HepG2 (cell line): ENCODE data around the gene SAP130. TPM values are rescaled to one million over a fixed set of nuclear protein-coding genes. Genes with fewer than 3 reads are reported as not detected.
A peak's percentile ranks its signal among the peaks of the same experiment; 100 is the strongest.

Experiments
- ATAC-seq: fragments of 200-7000 bp; cut with Tn5 transposase; 3 replicates; pipeline ENCODE4 v1.9.1; 2020; ENCODE audit warnings: mild to moderate bottlenecking, moderate library complexity
- BruUV-seq: library from RNA; stranded (reverse); fragments of 400-500 nt; replicated peaks from 2 replicates; lab custom pipeline; 2021; lab: Mats Ljungman, UMichigan
- CTCF ChIA-PET: fragments of 300-600 bp; formaldehyde crosslinking; extraction: SDS; loops from one replicate; lab custom pipeline; 2021; ENCODE audit warnings: low total read pairs, inconsistent platforms, low intra/inter-chr PET ratio; lab: Yijun Ruan, JAX
- POLR2A ChIA-PET: fragments of 350-600 bp; sonication (Branson Sonifier 250); formaldehyde crosslinking; loops from one replicate; lab custom pipeline; 2020; ENCODE audit warnings: antibody characterized with exemption, inconsistent platforms; lab: Yijun Ruan, JAX
- DNase-seq: peaks from one replicate; pipeline ENCODE4 v3.0.0-alpha.2; 2015; ENCODE audit warnings: low spot score
- FAIRE-seq: peaks from 3 replicates; lab custom pipeline; 2011; peaks lifted over from hg19 to GRCh38; lab: Jason Lieb, UNC
- H2AFZ ChIP-seq: one replicate; pipeline ENCODE4 v1.6.1; 2011; ENCODE audit warnings: low read length, inconsistent platforms
- H3K27ac ChIP-seq: fragments of 300-600 bp; 3 replicates; pipeline ENCODE4 v1.8.0; 2011; ENCODE audit warnings: mixed run types, mild to moderate bottlenecking, mixed read lengths, low read length, inconsistent platforms; ENCODE audit not compliant: insufficient read depth; ENCODE audit errors: extremely low read length
- H3K27me3 ChIP-seq, 2 experiments: fragments of 200-600 bp in 1 of 2; 2 replicates in 1 of 2; 3 replicates in 1 of 2; pipeline versions ENCODE4 v1.6.0 to v1.8.0; 2011; ENCODE audit warnings: low read length in 2 of 2, mild to moderate bottlenecking in 2 of 2, moderate library complexity in 2 of 2, inconsistent platforms in 1 of 2; ENCODE audit not compliant: insufficient read depth in 2 of 2, control insufficient read depth in 1 of 2
- H3K36me3 ChIP-seq, 2 experiments: fragments of 200-600 bp in 1 of 2; replicated peaks in 1 of 2; 2 replicates in 1 of 2; 3 replicates in 1 of 2; pipeline versions ENCODE4 v1.5.1 to v1.8.0; 2011; ENCODE audit warnings: low read length in 2 of 2, inconsistent platforms in 1 of 2; ENCODE audit not compliant: insufficient read depth in 2 of 2, control insufficient read depth in 1 of 2
- H3K4me1 ChIP-seq: 2 replicates; pipeline ENCODE4 v1.5.1; 2012; ENCODE audit warnings: low read length, inconsistent platforms; ENCODE audit not compliant: insufficient read depth
- H3K4me2 ChIP-seq: 2 replicates; pipeline ENCODE4 v1.6.0; 2011; ENCODE audit warnings: low read depth, low read length, inconsistent platforms
- H3K4me3 ChIP-seq, 3 experiments: fragments of 200-600 bp in 1 of 3; sonication (generic), shearing (Covaris generic) in 1 of 3; replicated peaks in 1 of 3; 2 replicates each; pipeline ENCODE4 v1.5.1; 2011 to 2016; ENCODE audit warnings: low read length in 3 of 3, inconsistent platforms in 2 of 3, low read depth in 2 of 3, mild to moderate bottlenecking in 2 of 3, control low read depth in 1 of 3, mixed read lengths in 1 of 3; ENCODE audit not compliant: insufficient read depth in 1 of 3
- H3K79me2 ChIP-seq: one replicate; pipeline ENCODE4 v1.6.1; 2011; ENCODE audit warnings: low read length, inconsistent platforms; ENCODE audit not compliant: insufficient read depth
- H3K9ac ChIP-seq: 2 replicates; pipeline ENCODE4 v1.6.0; 2011; ENCODE audit warnings: mild to moderate bottlenecking, low read depth, low read length, inconsistent platforms; ENCODE audit not compliant: insufficient read depth
- H3K9me3 ChIP-seq: 2 replicates; pipeline ENCODE4 v1.5.1; 2012; ENCODE audit warnings: mild to moderate bottlenecking, low read length
- H4K20me1 ChIP-seq: 2 replicates; pipeline ENCODE4 v1.6.0; 2011; ENCODE audit warnings: inconsistent platforms, mild to moderate bottlenecking, low read length, moderate library complexity; ENCODE audit not compliant: insufficient read depth
- E2F2 ChIP-seq: sonication (generic); formaldehyde crosslinking; IDR thresholded peaks from 2 replicates; pipeline ENCODE4 v1.4.0; 2020; ENCODE audit warnings: missing genetic modification reagents, borderline replicate concordance
- FOXM1 ChIP-seq: sonication (generic); formaldehyde crosslinking; IDR thresholded peaks from 2 replicates; pipeline ENCODE4 v1.5.0; 2020; ENCODE audit warnings: missing genetic modification reagents
- HDAC1 ChIP-seq: sonication (generic); formaldehyde crosslinking; IDR thresholded peaks from 2 replicates; pipeline ENCODE4 v1.5.1; 2020; ENCODE audit warnings: mild to moderate bottlenecking, missing genetic modification reagents
- HDAC2 ChIP-seq: sonication (generic); formaldehyde crosslinking; IDR thresholded peaks from 2 replicates; pipeline ENCODE4 v1.4.0; 2020; ENCODE audit warnings: missing genetic modification reagents
- JARID2 ChIP-seq: sonication (generic); formaldehyde crosslinking; IDR thresholded peaks from 2 replicates; pipeline ENCODE4 v1.8.1; 2023; ENCODE audit warnings: missing genetic modification reagents, inconsistent platforms; ENCODE audit not compliant: insufficient replicate concordance
- KDM1A ChIP-seq: IDR thresholded peaks from 2 replicates; pipeline ENCODE4 v1.6.1; 2016; ENCODE audit warnings: missing compliant biosample characterization
- MAFF ChIP-seq: IDR thresholded peaks from 2 replicates; pipeline ENCODE4 v1.6.1; 2011; ENCODE audit warnings: low read depth, low read length, improper control_type of control experiment
- MED1 ChIP-seq: sonication (generic); formaldehyde crosslinking; IDR thresholded peaks from 2 replicates; pipeline ENCODE4 v1.4.0; 2020; ENCODE audit warnings: missing genetic modification reagents
- NR2F6 ChIP-seq, 2 experiments: IDR thresholded peaks; 2 replicates each; pipeline ENCODE4 v1.6.1; 2016; ENCODE audit warnings: antibody characterized with exemption in 1 of 2, mild to moderate bottlenecking in 1 of 2
- PPARG ChIP-seq: conservative IDR thresholded peaks from 2 replicates; pipeline ENCODE4 v1.6.1; 2016; ENCODE audit warnings: missing biosample characterization, missing genetic modification reagents
- RNF2 ChIP-seq: fragments of 450-650 bp; conservative IDR thresholded peaks from 2 replicates; pipeline ENCODE4 v1.6.1; 2016; ENCODE audit warnings: low read depth
- SMC3 ChIP-seq: IDR thresholded peaks from 2 replicates; pipeline ENCODE4 v1.6.1; 2011; ENCODE audit warnings: low read length, improper control_type of control experiment
- SOX5 ChIP-seq: IDR thresholded peaks from 2 replicates; pipeline ENCODE4 v1.6.1; 2016; ENCODE audit warnings: borderline replicate concordance
- SRSF4 ChIP-seq: fragments of 200-400 bp; formaldehyde crosslinking; IDR thresholded peaks from one replicate; pipeline ENCODE4 v1.6.1; 2018; ENCODE audit warnings: mild to moderate bottlenecking, low read depth, low read length, moderate library complexity; ENCODE audit not compliant: poor library complexity, severe bottlenecking
- TCF7 ChIP-seq: sonication (generic); IDR thresholded peaks from 2 replicates; pipeline ENCODE4 v1.6.1; 2016; ENCODE audit warnings: antibody characterized with exemption, low read depth
- TFAP4 ChIP-seq: sonication (generic); IDR thresholded peaks from 2 replicates; pipeline ENCODE4 v1.6.1; 2016; ENCODE audit warnings: low read depth, borderline replicate concordance
- ZNF136 ChIP-seq: sonication (generic); formaldehyde crosslinking; IDR thresholded peaks from 2 replicates; pipeline ENCODE4 v1.8.1; 2022; ENCODE audit warnings: low read depth, mild to moderate bottlenecking, moderate library complexity, missing genetic modification reagents
- ZNF292 ChIP-seq: sonication (generic); formaldehyde crosslinking; IDR thresholded peaks from 2 replicates; pipeline ENCODE4 v1.8.1; 2022; ENCODE audit warnings: mild to moderate bottlenecking, low read depth, missing genetic modification reagents, borderline replicate concordance
- ZNF362 ChIP-seq: sonication (generic); formaldehyde crosslinking; IDR thresholded peaks from 2 replicates; pipeline ENCODE4 v1.4.0; 2020; ENCODE audit warnings: missing genetic modification reagents, mild to moderate bottlenecking, borderline replicate concordance
- ZNF549 ChIP-seq: sonication (generic); formaldehyde crosslinking; IDR thresholded peaks from 2 replicates; pipeline ENCODE4 v1.5.0; 2020; ENCODE audit warnings: missing genetic modification reagents
- ZNF615 ChIP-seq: sonication (generic); formaldehyde crosslinking; IDR thresholded peaks from 2 replicates; pipeline ENCODE4 v1.5.0; 2020; ENCODE audit warnings: mild to moderate bottlenecking, missing genetic modification reagents, borderline replicate concordance
- ZNF790 ChIP-seq: sonication (generic); formaldehyde crosslinking; IDR thresholded peaks from 2 replicates; pipeline ENCODE4 v1.8.0; 2022; ENCODE audit warnings: missing genetic modification reagents, mild to moderate bottlenecking, borderline replicate concordance
- ZNF878 ChIP-seq: sonication (generic); formaldehyde crosslinking; IDR thresholded peaks from 2 replicates; pipeline ENCODE4 v1.8.1; 2023; ENCODE audit warnings: mild to moderate bottlenecking, missing genetic modification reagents, moderate library complexity
- WGBS: methylation state at CpG from one replicate; pipeline ENCODE4 v1.1.6; 2017; ENCODE audit warnings: low lambda C conversion rate; 5-methylcytosine and 5-hydroxymethylcytosine counted together
- in situ Hi-C: cut with HindIII; loops from 2 replicates; pipeline ENCODE4 v1.10.0; 2017; ENCODE audit warnings: low pct_unique_long_range_greater_than_20kb; ENCODE audit not compliant: extremely low pct_ligation_motif_present
- intact Hi-C: fragments of 100-400 bp; cut with micrococcal nuclease; formaldehyde crosslinking; loops from one replicate; pipeline ENCODE4 v1.10.0; 2022; ENCODE audit not compliant: unreplicated experiment
- polyA plus RNA-seq, 8 experiments: library from polyadenylated mRNA; depleted of rRNA in 3 of 8; stranded (reverse) in 7 of 8; unstranded in 1 of 8; fragments of >200 nt; fragmentation: Illumina TruSeq in 4 of 8; extraction: Trizol in 4 of 8; gene quantifications; 2 replicates each; pipeline versions ENCODE4 v1.2.1 to v1.2.3, GENCODE V29; 2011 to 2016; ENCODE audit warnings: low read depth in 4 of 8, missing spikeins in 1 of 8, mixed read lengths in 1 of 8; ENCODE audit not compliant: insufficient read depth in 1 of 8
- total RNA-seq, 5 experiments: library from RNA; depleted of rRNA; stranded (reverse); fragments of >200 nt; fragmentation: Illumina TruSeq; extraction: Trizol; gene quantifications; 2 replicates each; pipeline ENCODE4 v1.2.3, GENCODE V29; 2016; ENCODE audit warnings: low read depth in 1 of 5

The SAP130 gene
- total and polyA plus RNA-seq, 2 of the 13 experiments (the other 11 are each of a cell fraction or from before 2014, with no cell fraction given): 11.1 to 18.6 TPM

- intact Hi-C loops (no loop called here), in situ Hi-C loops (loop anchor here (25.0 kb wide), 2 partner anchors 580 to 680 kb away; no protein-coding TSS in a partner anchor)
- 1% methylated on average over 3 of the region's 3 CpGs for WGBS
- Histone ChIP-seq H3K79me2 (no peaks in the 10 kb centered on the region), H3K27me3 (peaks cover 0 to 4% of the 10 kb centered on the region in 2 experiments; a peak in 3 of 5 replicates), H2AFZ (no peak overlapping the region), H4K20me1 (no peaks in the 10 kb centered on the region), H3K4me1 (peaks cover 28% of the 10 kb centered on the region), H3K4me3 (no peak overlapping the region), H3K4me2 (peak overlapping the region; percentile 26), H3K27ac (no peak overlapping the region), H3K36me3 (no peaks in the 10 kb centered on the region), H3K9ac (no peak overlapping the region), H3K9me3 (no peaks in the 10 kb centered on the region)
- DNase-seq (peak; percentile 59), ATAC-seq (peak; percentile 82), FAIRE-seq (peak; percentile 48)
- CTCF ChIA-PET: no interaction called here
- POLR2A ChIA-PET: interaction anchor here (1.1 kb wide), 1 partner anchor 34 kb away, joined by 5 read pairs; the partner anchor contains the start of gene UGGT1
- no TSS peak for BruUV-seq
- no peak for TF ChIP-seq JARID2 (CRISPR knock-in tag)
- no peak for TF ChIP-seq SRSF4
- no peak for TF ChIP-seq E2F2 (CRISPR knock-in tag)
- TF ChIP-seq ZNF549: no peak
- TF ChIP-seq ZNF362 (CRISPR knock-in tag): peak; percentile 86
- peak; percentile 57; the same call in 1 of the 2 replicates for TF ChIP-seq HDAC2 (CRISPR knock-in tag)
- TF ChIP-seq FOXM1 (CRISPR knock-in tag): no peak
- peak; percentile 54 for TF ChIP-seq TCF7
- peak; percentile 40; the same call in 1 of the 2 replicates for TF ChIP-seq MED1 (CRISPR knock-in tag)
- peak; percentile 36; the same call in 1 of the 2 replicates for TF ChIP-seq MAFF
- 0 out of 2 replicates have a peak, but pooled peaks have one; percentile 16 for TF ChIP-seq TFAP4
- no peak for TF ChIP-seq KDM1A
- TF ChIP-seq SMC3: 0 out of 2 replicates have a peak, but pooled peaks have one; percentile 14
- peak; percentile 44; the same call in 1 of the 2 replicates for TF ChIP-seq ZNF292 (CRISPR knock-in tag)
- TF ChIP-seq ZNF136 (CRISPR knock-in tag): no peak
- TF ChIP-seq ZNF878: no peak
- TF ChIP-seq HDAC1 (CRISPR knock-in tag): peak; percentile 25; the same call in 1 of the 2 replicates
- TF ChIP-seq NR2F6 (IDR thresholded peaks at IDR 0.05): no peak
- TF ChIP-seq NR2F6 (CRISPR knock-in tag; IDR thresholded peaks at IDR 0.05): peak; percentile 57
- TF ChIP-seq ZNF790 (CRISPR knock-in tag): no peak
- no peak for TF ChIP-seq PPARG
- no peak for TF ChIP-seq RNF2
- TF ChIP-seq ZNF615: no peak
- peak; percentile 84 for TF ChIP-seq SOX5 (CRISPR knock-in tag)
Observed at GRCh38 chr2:128057334-128057733, 29.5 kb upstream of the SAP130 start.
